Measurements from ENCODE around the gene EIF2B2. TPM values are rescaled to one million over a fixed set of nuclear protein-coding genes. Genes with fewer than 3 reads are reported as not detected.
A peak's percentile ranks its signal among the peaks of the same experiment; 100 is the strongest.

Gene EIF2B2
- total RNA-seq (2016; rRNA removed; fragmentation: Illumina TruSeq; extraction: Trizol) (54.4 and 80.9 TPM in 2 replicates), polyA plus RNA-seq (2011; rRNA removed) (71.7 and 78.6 TPM in 2 replicates), polyA minus RNA-seq (2011; rRNA and poly(A)+ RNA removed; ENCODE audit: low replicate concordance) (63.6 and 109 TPM in 2 replicates), Bru-seq, nascent RNA (percentile 77 among the genes with signal in this experiment), BruChase-seq, experiment 1, labeled RNA remaining after a 6-hour chase (percentile 75 among the genes with signal in this experiment), BruChase-seq, experiment 2, labeled RNA remaining after a 2-hour chase (percentile 73 among the genes with signal in this experiment)
- total RNA-seq (2016; cell fraction: cytosol; rRNA removed; fragmentation: Illumina TruSeq; extraction: Trizol; ENCODE audit: low read depth) = 10.9 and 15.6 TPM in 2 replicates
- total RNA-seq (2016; cell fraction: insoluble cytoplasmic fraction; rRNA removed; fragmentation: Illumina TruSeq; extraction: Trizol) = 56.6 and 74.9 TPM in 2 replicates
- total RNA-seq (2016; cell fraction: membrane; rRNA removed; fragmentation: Illumina TruSeq; extraction: Trizol) = 18.1 and 24.3 TPM in 2 replicates
- 26.5 and 26.8 TPM in 2 replicates for total RNA-seq (2016; cell fraction: nucleus; rRNA removed; fragmentation: Illumina TruSeq; extraction: Trizol)
- 69.7 and 85.2 TPM in 2 replicates for polyA plus RNA-seq (2011; cell fraction: cytosol; rRNA removed)
- polyA plus RNA-seq (2011; cell fraction: nucleus; rRNA removed) = 27.5 and 29.1 TPM in 2 replicates
- polyA plus RNA-seq (2012) = 33.6 and 54.0 TPM in 2 replicates
- 19.8 and 22.0 TPM in 2 replicates for polyA plus RNA-seq (2016; cell fraction: cytosol; fragmentation: Illumina TruSeq; extraction: Trizol; ENCODE audit: low read depth)
- 91.0 and 97.2 TPM in 2 replicates for polyA plus RNA-seq (2016; cell fraction: insoluble cytoplasmic fraction; fragmentation: Illumina TruSeq; extraction: Trizol; ENCODE audit: low read depth)
- 22.9 and 23.0 TPM in 2 replicates for polyA plus RNA-seq (2016; cell fraction: membrane; fragmentation: Illumina TruSeq; extraction: Trizol; ENCODE audit: low read depth)
- 37.9 and 39.1 TPM in 2 replicates for polyA plus RNA-seq (2016; cell fraction: nucleus; fragmentation: Illumina TruSeq; extraction: Trizol; ENCODE audit: insufficient read depth, low read depth)
- polyA minus RNA-seq (2011; cell fraction: cytosol; rRNA and poly(A)+ RNA removed) = 20.6 and 23.0 TPM in 2 replicates
- 24.2 and 26.6 TPM in 2 replicates for polyA minus RNA-seq (2011; cell fraction: nucleus; rRNA and poly(A)+ RNA removed)
- long read RNA-seq, experiment 1, full-length matches to known transcripts = 61 of 66 reads
- long read RNA-seq, experiment 1, partial matches to known transcripts = 4 of 66 reads
- long read RNA-seq, experiment 1, other reads (novel, unspliced or antisense) = 1 of 66 reads
- long read RNA-seq, experiment 2, full-length matches to known transcripts = 74 of 94 reads
- long read RNA-seq, experiment 2, partial matches to known transcripts = 14 of 94 reads
- long read RNA-seq, experiment 2, other reads (novel, unspliced or antisense) = 6 of 94 reads

DNA sequence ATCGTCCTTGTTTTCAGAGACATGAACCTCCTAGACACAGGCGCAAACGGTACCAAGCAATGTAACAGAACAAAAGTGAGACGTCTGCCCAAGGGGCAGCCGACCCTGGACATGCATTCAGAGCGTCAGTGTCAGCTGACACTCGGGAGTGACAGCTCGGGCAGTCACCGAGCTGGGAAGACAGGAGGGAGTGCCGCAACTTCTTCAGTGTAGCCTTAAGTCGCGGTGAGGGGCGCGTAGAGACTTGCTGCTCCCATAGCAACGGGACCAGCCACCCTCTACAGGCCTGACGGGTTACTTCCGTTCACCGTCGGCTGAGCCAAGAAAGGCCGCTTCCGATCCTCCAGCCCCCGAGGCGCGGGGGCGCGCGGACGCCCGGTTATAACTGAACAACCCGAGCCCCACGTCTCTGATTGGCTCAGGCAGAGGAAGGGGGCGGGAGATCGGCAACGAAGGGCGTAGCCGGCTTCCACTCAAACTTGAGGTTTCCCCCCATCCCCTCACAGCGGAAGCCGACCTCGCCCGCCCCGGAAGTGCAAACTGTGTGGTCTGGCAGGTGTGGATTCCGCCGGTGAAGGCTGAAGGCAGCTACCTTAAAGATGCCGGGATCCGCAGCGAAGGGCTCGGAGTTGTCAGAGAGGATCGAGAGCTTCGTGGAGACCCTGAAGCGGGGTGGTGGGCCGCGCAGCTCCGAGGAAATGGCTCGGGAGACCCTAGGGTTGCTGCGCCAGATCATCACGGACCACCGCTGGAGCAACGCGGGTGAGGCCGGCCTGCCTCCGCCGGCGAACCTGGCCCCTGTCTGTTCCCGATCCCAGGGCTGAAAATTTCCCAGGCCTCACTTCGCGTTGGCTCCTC is at the start of gene EIF2B2:
Gene EIF2B2 (plus strand): TSS at position 530 of the 858 bp plus-strand sequence. CDS start 70 bp downstream, at position 600.
- ATAC-seq = peak; percentile 98
- Histone ChIP-seq H3K4me1 (ENCODE audit: insufficient read depth, low read length) (peaks cover 17% of the 10 kb centered on the region), H3K27ac (ENCODE audit: extremely low read length, insufficient read depth, low read length) (peak within 1 kb of the TSS; percentile 62), H3K79me2 (ENCODE audit: insufficient read depth, low read length) (peaks cover 14% of the 10 kb centered on the region), H3K4me3 (replicated peaks in 1 of 3; ENCODE audit: insufficient read depth in 1 of 3, low read depth in 2 of 3, low read length in 3 of 3) (peak within 1 kb of the TSS; percentile 82 to 97 (median 92)), H3K9ac (ENCODE audit: insufficient read depth, low read depth, low read length) (peak within 1 kb of the TSS; percentile 85), H2AFZ (ENCODE audit: low read length) (peak within 1 kb of the TSS; percentile 99), H3K4me2 (ENCODE audit: low read depth, low read length) (peak within 1 kb of the TSS; percentile 96), H3K9me3 (ENCODE audit: low read length) (peaks cover 5% of the 10 kb centered on the region), H4K20me1 (ENCODE audit: insufficient read depth, low read length) (no peaks in the 10 kb centered on the region), H3K27me3 (ENCODE audit: control insufficient read depth in 1 of 2, insufficient read depth in 2 of 2, low read length in 2 of 2) (no peaks in the 10 kb centered on the region; a peak in 1 of 5 replicates), H3K36me3 (replicated peaks in 1 of 2; ENCODE audit: control insufficient read depth in 1 of 2, insufficient read depth in 2 of 2, low read length in 2 of 2) (peaks cover 2 to 25% of the 10 kb centered on the region in 2 experiments; a peak in 4 of 5 replicates)
- in situ Hi-C loops (cut with HindIII; ENCODE audit: extremely low pct_ligation_motif_present, low pct_unique_long_range_greater_than_20kb) (loop anchor here (5.0 kb wide), 1 partner anchor 50 kb away; no protein-coding TSS in a partner anchor), intact Hi-C loops (cut with micrococcal nuclease; ENCODE audit: unreplicated experiment) (loop anchor here (2.0 to 10.0 kb wide), 2 partner anchors 48 to 62 kb away; partner anchors contain the start of genes ACYP1, PGF and ZC2HC1C)
- no TSS peak for BruUV-seq (replicated peaks)
- CTCF ChIA-PET (ENCODE audit: low intra/inter-chr PET ratio, low total read pairs) = no interaction called here
- peak; percentile 93 for DNase-seq (ENCODE audit: low spot score)
- POLR2A ChIA-PET = interaction anchor here (0.9 to 1.8 kb wide), 6 partner anchors 16 to 80 kb away, joined by 3 to 12 read pairs (median 4); partner anchors contain the start of genes PGF, RPS6KL1 and ZC2HC1C
- peak; percentile 92 for FAIRE-seq
- WGBS (ENCODE audit: low lambda C conversion rate) = 3% methylated on average over 18 of the region's 66 CpGs
- no peak for TF ChIP-seq MATR3 (CRISPR knock-in tag; IDR thresholded peaks at IDR 0.05)
- TF ChIP-seq ARHGAP35 (CRISPR knock-in tag; IDR thresholded peaks at IDR 0.05; ENCODE audit: borderline replicate concordance) = no peak; the same call in 1 of the 2 replicates
- no peak for TF ChIP-seq ONECUT2 (CRISPR knock-in tag; IDR thresholded peaks at IDR 0.05)
- no peak for TF ChIP-seq ZNF484 (CRISPR knock-in tag; IDR thresholded peaks at IDR 0.05; ENCODE audit: borderline replicate concordance, low read depth)
- TF ChIP-seq REXO4 (CRISPR knock-in tag; IDR thresholded peaks at IDR 0.05; ENCODE audit: borderline replicate concordance) = no peak
- no peak for TF ChIP-seq SMC3 (IDR thresholded peaks at IDR 0.05; ENCODE audit: low read length)
- no peak for TF ChIP-seq ISL2 (CRISPR knock-in tag; IDR thresholded peaks at IDR 0.05)
- TF ChIP-seq BATF2 (CRISPR knock-in tag; IDR thresholded peaks at IDR 0.05) = no peak
- TF ChIP-seq, protein P1, sequence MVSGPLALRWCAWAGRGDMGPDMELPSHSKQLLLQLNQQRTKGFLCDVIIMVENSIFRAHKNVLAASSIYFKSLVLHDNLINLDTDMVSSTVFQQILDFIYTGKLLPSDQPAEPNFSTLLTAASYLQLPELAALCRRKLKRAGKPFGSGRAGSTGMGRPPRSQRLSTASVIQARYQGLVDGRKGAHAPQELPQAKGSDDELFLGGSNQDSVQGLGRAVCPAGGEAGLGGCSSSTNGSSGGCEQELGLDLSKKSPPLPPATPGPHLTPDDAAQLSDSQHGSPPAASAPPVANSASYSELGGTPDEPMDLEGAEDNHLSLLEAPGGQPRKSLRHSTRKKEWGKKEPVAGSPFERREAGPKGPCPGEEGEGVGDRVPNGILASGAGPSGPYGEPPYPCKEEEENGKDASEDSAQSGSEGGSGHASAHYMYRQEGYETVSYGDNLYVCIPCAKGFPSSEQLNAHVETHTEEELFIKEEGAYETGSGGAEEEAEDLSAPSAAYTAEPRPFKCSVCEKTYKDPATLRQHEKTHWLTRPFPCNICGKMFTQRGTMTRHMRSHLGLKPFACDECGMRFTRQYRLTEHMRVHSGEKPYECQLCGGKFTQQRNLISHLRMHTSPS (CRISPR knock-in tag; IDR thresholded peaks at IDR 0.05; ENCODE audit: low read depth) = no peak
- peak; percentile 37 for TF ChIP-seq XRCC5 (optimal IDR thresholded peaks at IDR 0.05; ENCODE audit: low read length)
- TF ChIP-seq ZSCAN12 (CRISPR knock-in tag; IDR thresholded peaks at IDR 0.05) = peak; percentile 78; the same call in 1 of the 2 replicates
- TF ChIP-seq GABPA (IDR thresholded peaks at IDR 0.05; ENCODE audit: low read depth, low read length) = peak; percentile 93
- TF ChIP-seq GABPA (CRISPR knock-in tag; IDR thresholded peaks at IDR 0.05; ENCODE audit: low read depth) = peak; percentile 98
- peak; percentile 69; the same call in 1 of the 2 replicates for TF ChIP-seq MAZ (IDR thresholded peaks at IDR 0.05; ENCODE audit: borderline replicate concordance, low read depth, low read length)
- TF ChIP-seq MAZ (CRISPR knock-in tag; IDR thresholded peaks at IDR 0.05; ENCODE audit: low read depth) = peak; percentile 70
- no peak for TF ChIP-seq ZNF234 (CRISPR knock-in tag; conservative IDR thresholded peaks at IDR 0.05)

Data from HepG2 (cell line).